C4-2B (cell line): ENCODE data around the gene ST6GAL2.

ENCODE experiments used
- CTCF ChIP-seq: fragments of 450-650 bp; conservative IDR thresholded peaks from 2 replicates; pipeline ENCODE4 v1.5.1; 2017; ENCODE audit warnings: mild to moderate bottlenecking
- ZFX ChIP-seq: fragments of 450-650 bp; IDR thresholded peaks from 2 replicates; pipeline ENCODE4 v1.6.1; 2017

GRCh38 chr2:106847366-106847765, 38.6 kb downstream of the ST6GAL2 start:
- TF ChIP-seq CTCF, result no peak
- no peak for TF ChIP-seq ZFX
